GM23338 (cell line): Measurements from ENCODE around the gene MTARC1.

Experiments
- STAT1 ChIP-seq: IDR thresholded peaks from one replicate; pipeline ENCODE4 v1.6.1; 2016; ENCODE audit warnings: antibody characterized with exemption; ENCODE audit not compliant: unreplicated experiment
- TF ChIP-seq, protein P1 (sequence below), 2 experiments: fragments of 200-600 bp in 1 of 2; sonication (generic) in 1 of 2; conservative IDR thresholded peaks; 2 replicates each; pipeline versions ENCODE4 v1.5.1 to v1.6.1; 2016 to 2017; ENCODE audit warnings: antibody characterized with exemption in 2 of 2, low read depth in 2 of 2, mild to moderate bottlenecking in 2 of 2, moderate library complexity in 1 of 2
- TF ChIP-seq, protein P2 (sequence below): IDR thresholded peaks from one replicate; pipeline ENCODE4 v1.6.1; 2018; ENCODE audit warnings: antibody characterized with exemption; ENCODE audit not compliant: unreplicated experiment

DNA sequence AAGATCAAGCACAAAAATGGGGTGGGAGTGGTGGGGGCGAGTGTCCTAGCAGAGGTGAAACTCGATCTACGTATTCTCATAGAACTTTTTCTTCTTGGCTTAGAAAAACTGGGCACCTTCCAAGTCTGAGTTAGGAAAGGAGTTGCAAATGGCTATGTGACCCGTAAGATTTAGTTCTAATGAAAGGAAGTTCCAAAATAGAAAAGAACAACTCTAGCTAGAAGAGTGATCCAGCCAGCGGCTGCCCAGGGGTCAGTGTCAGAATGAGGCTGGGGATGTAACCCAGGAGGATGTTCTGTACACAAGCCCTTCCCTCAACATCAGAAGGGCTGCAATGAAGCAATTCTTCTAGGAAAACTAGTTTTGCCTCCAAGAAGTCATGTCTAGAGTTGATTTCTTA is 5.2 kb downstream of the MTARC1 start:
- TF ChIP-seq, protein P1, sequence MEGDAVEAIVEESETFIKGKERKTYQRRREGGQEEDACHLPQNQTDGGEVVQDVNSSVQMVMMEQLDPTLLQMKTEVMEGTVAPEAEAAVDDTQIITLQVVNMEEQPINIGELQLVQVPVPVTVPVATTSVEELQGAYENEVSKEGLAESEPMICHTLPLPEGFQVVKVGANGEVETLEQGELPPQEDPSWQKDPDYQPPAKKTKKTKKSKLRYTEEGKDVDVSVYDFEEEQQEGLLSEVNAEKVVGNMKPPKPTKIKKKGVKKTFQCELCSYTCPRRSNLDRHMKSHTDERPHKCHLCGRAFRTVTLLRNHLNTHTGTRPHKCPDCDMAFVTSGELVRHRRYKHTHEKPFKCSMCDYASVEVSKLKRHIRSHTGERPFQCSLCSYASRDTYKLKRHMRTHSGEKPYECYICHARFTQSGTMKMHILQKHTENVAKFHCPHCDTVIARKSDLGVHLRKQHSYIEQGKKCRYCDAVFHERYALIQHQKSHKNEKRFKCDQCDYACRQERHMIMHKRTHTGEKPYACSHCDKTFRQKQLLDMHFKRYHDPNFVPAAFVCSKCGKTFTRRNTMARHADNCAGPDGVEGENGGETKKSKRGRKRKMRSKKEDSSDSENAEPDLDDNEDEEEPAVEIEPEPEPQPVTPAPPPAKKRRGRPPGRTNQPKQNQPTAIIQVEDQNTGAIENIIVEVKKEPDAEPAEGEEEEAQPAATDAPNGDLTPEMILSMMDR (conservative IDR thresholded peaks at IDR 0.05; ENCODE audit: low read depth in 2 of 2), result no peak
- no peak for TF ChIP-seq STAT1
- TF ChIP-seq, protein P2, sequence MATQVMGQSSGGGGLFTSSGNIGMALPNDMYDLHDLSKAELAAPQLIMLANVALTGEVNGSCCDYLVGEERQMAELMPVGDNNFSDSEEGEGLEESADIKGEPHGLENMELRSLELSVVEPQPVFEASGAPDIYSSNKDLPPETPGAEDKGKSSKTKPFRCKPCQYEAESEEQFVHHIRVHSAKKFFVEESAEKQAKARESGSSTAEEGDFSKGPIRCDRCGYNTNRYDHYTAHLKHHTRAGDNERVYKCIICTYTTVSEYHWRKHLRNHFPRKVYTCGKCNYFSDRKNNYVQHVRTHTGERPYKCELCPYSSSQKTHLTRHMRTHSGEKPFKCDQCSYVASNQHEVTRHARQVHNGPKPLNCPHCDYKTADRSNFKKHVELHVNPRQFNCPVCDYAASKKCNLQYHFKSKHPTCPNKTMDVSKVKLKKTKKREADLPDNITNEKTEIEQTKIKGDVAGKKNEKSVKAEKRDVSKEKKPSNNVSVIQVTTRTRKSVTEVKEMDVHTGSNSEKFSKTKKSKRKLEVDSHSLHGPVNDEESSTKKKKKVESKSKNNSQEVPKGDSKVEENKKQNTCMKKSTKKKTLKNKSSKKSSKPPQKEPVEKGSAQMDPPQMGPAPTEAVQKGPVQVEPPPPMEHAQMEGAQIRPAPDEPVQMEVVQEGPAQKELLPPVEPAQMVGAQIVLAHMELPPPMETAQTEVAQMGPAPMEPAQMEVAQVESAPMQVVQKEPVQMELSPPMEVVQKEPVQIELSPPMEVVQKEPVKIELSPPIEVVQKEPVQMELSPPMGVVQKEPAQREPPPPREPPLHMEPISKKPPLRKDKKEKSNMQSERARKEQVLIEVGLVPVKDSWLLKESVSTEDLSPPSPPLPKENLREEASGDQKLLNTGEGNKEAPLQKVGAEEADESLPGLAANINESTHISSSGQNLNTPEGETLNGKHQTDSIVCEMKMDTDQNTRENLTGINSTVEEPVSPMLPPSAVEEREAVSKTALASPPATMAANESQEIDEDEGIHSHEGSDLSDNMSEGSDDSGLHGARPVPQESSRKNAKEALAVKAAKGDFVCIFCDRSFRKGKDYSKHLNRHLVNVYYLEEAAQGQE, result no peak
